ENCODE data around the gene RDH12.

The RDH12 gene

GRCh38 chr14:67701492-67701891 lies at the start of gene RDH12:
Gene RDH12, plus strand, starts transcription at chr14:67701886. Its CDS starts 20,757 bp downstream, at chr14:67722643.
- in situ Hi-C loops (cut with MboI; ENCODE audit: low sequenced_read_pairs), result loop anchor here (25.0 kb wide), 1 partner anchor 264 kb away; no protein-coding TSS in a partner anchor

GRCh38 chr14:67652189-67652588 lies 49.5 kb upstream of the RDH12 start:
- in situ Hi-C loops (cut with MboI; ENCODE audit: low sequenced_read_pairs), result no loop called here

GRCh38 chr14:67653651-67654280 lies 47.9 kb upstream of the RDH12 start:
- in situ Hi-C loops (cut with MboI; ENCODE audit: low sequenced_read_pairs), result no loop called here

GRCh38 chr14:67663633-67664032 lies 38.1 kb upstream of the RDH12 start:
- in situ Hi-C loops (cut with MboI; ENCODE audit: low sequenced_read_pairs), result no loop called here

GRCh38 chr14:67665868-67666267 lies 35.8 kb upstream of the RDH12 start:
- in situ Hi-C loops (cut with MboI; ENCODE audit: low sequenced_read_pairs), result no loop called here

GRCh38 chr14:67666750-67667449 lies 34.8 kb upstream of the RDH12 start:
- in situ Hi-C loops (cut with MboI; ENCODE audit: low sequenced_read_pairs), result no loop called here

- in situ Hi-C loops (cut with MboI; ENCODE audit: low sequenced_read_pairs), result no loop called here
These were observed 33.1 kb upstream of the RDH12 start for GRCh38 chr14:67668559-67668958.

- in situ Hi-C loops (cut with MboI; ENCODE audit: low sequenced_read_pairs), result no loop called here
These were observed 28.2 kb upstream of the RDH12 start for GRCh38 chr14:67673451-67673850.

- in situ Hi-C loops (cut with MboI; ENCODE audit: low sequenced_read_pairs), result no loop called here
These were observed 27.6 kb upstream of the RDH12 start for GRCh38 chr14:67674139-67674479.

- in situ Hi-C loops (cut with MboI; ENCODE audit: low sequenced_read_pairs), result no loop called here
These were observed 27.0 kb upstream of the RDH12 start, which contains the start of gene VTI1B for GRCh38 chr14:67674480-67675218. Gene VTI1B, minus strand, starts transcription at chr14:67674632. Its CDS starts 143 bp downstream, at chr14:67674489.

GRCh38 chr14:67675219-67675582 lies 26.5 kb upstream of the RDH12 start:
- in situ Hi-C loops (cut with MboI; ENCODE audit: low sequenced_read_pairs), result no loop called here

GRCh38 chr14:67679006-67679405 lies 22.7 kb upstream of the RDH12 start:
- in situ Hi-C loops (cut with MboI; ENCODE audit: low sequenced_read_pairs), result no loop called here

- in situ Hi-C loops (cut with MboI; ENCODE audit: low sequenced_read_pairs), result no loop called here
These were observed 21.5 kb upstream of the RDH12 start for GRCh38 chr14:67680121-67680602.

GRCh38 chr14:67680941-67681340 lies 20.7 kb upstream of the RDH12 start:
- in situ Hi-C loops (cut with MboI; ENCODE audit: low sequenced_read_pairs), result no loop called here

GRCh38 chr14:67683842-67684241 lies 17.8 kb upstream of the RDH12 start:
- in situ Hi-C loops (cut with MboI; ENCODE audit: low sequenced_read_pairs), result no loop called here

- in situ Hi-C loops (cut with MboI; ENCODE audit: low sequenced_read_pairs), result no loop called here
These were observed 11.7 kb upstream of the RDH12 start for GRCh38 chr14:67690011-67690410.

GRCh38 chr14:67694791-67695393 lies 6.8 kb upstream of the RDH12 start:
- in situ Hi-C loops (cut with MboI; ENCODE audit: low sequenced_read_pairs), result no loop called here

- in situ Hi-C loops (cut with MboI; ENCODE audit: low sequenced_read_pairs), result no loop called here
These were observed 6.2 kb upstream of the RDH12 start, which contains the start of gene RDH11 for GRCh38 chr14:67695394-67695949. Gene RDH11, minus strand, starts transcription at chr14:67695764. Its CDS starts 61 bp downstream, at chr14:67695703.

- in situ Hi-C loops (cut with MboI; ENCODE audit: low sequenced_read_pairs), result no loop called here
These were observed 4.7 kb upstream of the RDH12 start for GRCh38 chr14:67697006-67697405.

GRCh38 chr14:67698179-67698578 lies 3.5 kb upstream of the RDH12 start:
- in situ Hi-C loops (cut with MboI; ENCODE audit: low sequenced_read_pairs), result no loop called here

- in situ Hi-C loops (cut with MboI; ENCODE audit: low sequenced_read_pairs), result loop anchor here (25.0 kb wide), 1 partner anchor 267 kb away; no protein-coding TSS in a partner anchor
These were observed 2.3 kb downstream of the RDH12 start for GRCh38 chr14:67703997-67704396.

All from HL-60/S4 treated with retinoic acid at 250 ng/mL for 4 days and 3 days (cell line).